GM18873 (cell line): ENCODE data around the gene PRDX6.
"Not testable (repeated sequence)": the region's sequence is repeated elsewhere in the genome, so short reads cannot be mapped to it uniquely, and the experiment has no call there.

Experiments
- ATAC-seq: cut with Tn5 transposase; IDR thresholded peaks from one replicate; pipeline ENCODE4 v1.9.1; 2021; ENCODE audit warnings: mild to moderate bottlenecking, moderate library complexity, moderate number of reproducible peaks; ENCODE audit not compliant: unreplicated experiment, low FRiP score

The PRDX6 gene

GRCh38 chr1:173477286-173478093 lies at the start of gene PRDX6:
Gene PRDX6 (plus strand): TSS chr1:173477335. CDS start chr1:173477398, 63 bp downstream.
- peak; percentile 46 for ATAC-seq

- peak; percentile 45 for ATAC-seq
Measured at GRCh38 chr1:173429471-173430402, 47.4 kb upstream of the PRDX6 start.

- ATAC-seq, result no peak
Measured at GRCh38 chr1:173430677-173431303, 46.3 kb upstream of the PRDX6 start.

GRCh38 chr1:173431304-173432045 lies 45.7 kb upstream of the PRDX6 start:
- no peak for ATAC-seq

- no peak for ATAC-seq
Measured at GRCh38 chr1:173432331-173432730, 44.8 kb upstream of the PRDX6 start.

- no peak for ATAC-seq
Measured at GRCh38 chr1:173433751-173434326, 43.3 kb upstream of the PRDX6 start.

- no peak for ATAC-seq
Measured at GRCh38 chr1:173436841-173437428, 40.2 kb upstream of the PRDX6 start.

- no peak for ATAC-seq
Measured at GRCh38 chr1:173438675-173439074, 38.5 kb upstream of the PRDX6 start.

GRCh38 chr1:173440430-173440829 lies 36.7 kb upstream of the PRDX6 start:
- no peak for ATAC-seq

GRCh38 chr1:173444757-173445156 lies 32.4 kb upstream of the PRDX6 start:
- ATAC-seq, result no peak

- no peak for ATAC-seq
Measured at GRCh38 chr1:173445164-173445563, 32.0 kb upstream of the PRDX6 start.

GRCh38 chr1:173445656-173446055 lies 31.5 kb upstream of the PRDX6 start:
- no peak for ATAC-seq

- ATAC-seq, result no peak
Measured at GRCh38 chr1:173447224-173447623, 29.9 kb upstream of the PRDX6 start.

- no peak for ATAC-seq
Measured at GRCh38 chr1:173448945-173449344, 28.2 kb upstream of the PRDX6 start.

- ATAC-seq, result no peak
Measured at GRCh38 chr1:173451981-173452380, 25.2 kb upstream of the PRDX6 start.

GRCh38 chr1:173453982-173454381 lies 23.2 kb upstream of the PRDX6 start:
- ATAC-seq, result no peak

- ATAC-seq, result no peak
Measured at GRCh38 chr1:173454966-173455524, 22.1 kb upstream of the PRDX6 start.

- ATAC-seq, result no peak
Measured at GRCh38 chr1:173459885-173460284, 17.2 kb upstream of the PRDX6 start.

GRCh38 chr1:173462666-173463065 lies 14.5 kb upstream of the PRDX6 start:
- not testable (repeated sequence) for ATAC-seq
